Body of pancreas (tissue), 4 donors: ENCODE measurements around the gene DUSP16. TPM values are rescaled to one million over a fixed set of nuclear protein-coding genes. Genes with fewer than 3 reads are reported as not detected.

ENCODE experiments used
- ATAC-seq: fragments of 150-250 bp; one replicate; pipeline ENCODE4 v1.9.1; 2016
- DNase-seq, 4 donors: peaks; one replicate each; pipeline ENCODE4 v3.0.0-alpha.2; 2019
- H3K27ac ChIP-seq, 4 donors: fragments of 200-600 bp; sonication (generic); 1 replicate in 3 of 4; 2 replicates in 1 of 4; pipeline versions ENCODE4 v1.5.1 to v1.6.1; 2016 to 2019; ENCODE audit warnings: mild to moderate bottlenecking in 1 of 4, mixed read lengths in 1 of 4, moderate library complexity in 1 of 4
- H3K27me3 ChIP-seq, 2 donors: fragments of 200-600 bp; sonication (generic); one replicate each; pipeline ENCODE4 v1.6.0; 2016; ENCODE audit warnings: mild to moderate bottlenecking in 1 of 2
- H3K36me3 ChIP-seq, 2 donors: fragments of 200-600 bp; sonication (generic); replicated peaks in 1 of 2; 2 replicates each; pipeline ENCODE4 v1.5.1; 2016; ENCODE audit warnings: low read depth in 2 of 2; ENCODE audit not compliant: insufficient read depth in 1 of 2
- H3K4me1 ChIP-seq: fragments of 200-600 bp; sonication (generic); one replicate; pipeline ENCODE4 v1.6.0; 2016
- H3K4me3 ChIP-seq, 2 donors: fragments of 200-600 bp; sonication (generic); 1 replicate in 1 of 2; 2 replicates in 1 of 2; pipeline ENCODE4 v1.5.1; 2016 to 2019
- H3K9me3 ChIP-seq, 3 donors: fragments of 200-600 bp; sonication (generic); 1 replicate in 2 of 3; 2 replicates in 1 of 3; pipeline ENCODE4 v1.5.1; 2016
- POLR2A ChIP-seq, 3 donors: fragments of 450-650 bp; IDR thresholded peaks; one replicate each; pipeline ENCODE4 v1.6.1; 2016; ENCODE audit warnings: antibody characterized with exemption in 3 of 3, mild to moderate bottlenecking in 2 of 3
- WGBS, 2 donors: methylation state at CpG; one replicate each; pipeline ENCODE4 v1.1.5; 2017; 5-methylcytosine and 5-hydroxymethylcytosine counted together
- intact Hi-C: fragments of 100-400 bp; cut with DNase I; formaldehyde crosslinking; loops from one replicate; pipeline ENCODE4 v1.15.1; 2023
- total RNA-seq, 2 donors: library from RNA; depleted of rRNA; stranded (reverse); fragments of >200 nt; gene quantifications; one replicate each; pipeline ENCODE4 v1.1.0, GENCODE V29; 2016
- TF ChIP-seq, protein P1 (sequence below), 7 experiments: fragments of 450-650 bp in 4 of 7; fragments of 200-600 bp in 3 of 7; sonication (generic) in 3 of 7; IDR thresholded peaks; one replicate each; pipeline ENCODE4 v1.5.1; 2016 to 2019; ENCODE audit warnings: antibody characterized with exemption in 7 of 7

The DUSP16 gene
- total RNA-seq, 2 donors from 2014 or later = 30.3 to 32.9 TPM

DNA sequence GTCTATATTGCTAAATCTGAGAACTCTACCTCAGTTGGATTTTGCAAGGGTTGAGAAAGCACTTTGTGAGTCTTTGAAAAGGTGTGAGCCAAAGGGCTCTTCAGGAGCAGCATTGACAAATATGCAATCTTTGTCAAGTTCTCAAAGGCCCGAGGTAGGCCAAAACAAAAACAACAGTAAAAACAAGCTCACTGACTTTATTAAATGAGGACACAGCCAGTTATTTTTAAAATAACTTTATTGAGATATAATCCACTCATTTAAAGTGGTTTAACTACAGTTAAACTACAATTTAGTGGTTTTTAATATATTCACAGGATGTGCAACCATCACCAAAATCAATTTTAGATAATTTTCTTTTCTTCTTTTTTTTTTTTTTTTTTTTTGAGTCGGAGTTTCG, 47.0 kb upstream of the DUSP16 start:
- Histone ChIP-seq H3K4me3 (no peak overlapping the region), H3K4me1 (peaks cover 18% of the 10 kb centered on the region), H3K27me3 (no peaks in the 10 kb centered on the region), H3K9me3 (no peaks in the 10 kb centered on the region), H3K36me3 (no peaks in the 10 kb centered on the region), H3K27ac (no peak overlapping the region)
- 86% methylated on average over 3 of the region's 3 CpGs for WGBS, 2 donors
- TF ChIP-seq POLR2A (IDR thresholded peaks at IDR 0.05) = no peak
- TF ChIP-seq, protein P1, sequence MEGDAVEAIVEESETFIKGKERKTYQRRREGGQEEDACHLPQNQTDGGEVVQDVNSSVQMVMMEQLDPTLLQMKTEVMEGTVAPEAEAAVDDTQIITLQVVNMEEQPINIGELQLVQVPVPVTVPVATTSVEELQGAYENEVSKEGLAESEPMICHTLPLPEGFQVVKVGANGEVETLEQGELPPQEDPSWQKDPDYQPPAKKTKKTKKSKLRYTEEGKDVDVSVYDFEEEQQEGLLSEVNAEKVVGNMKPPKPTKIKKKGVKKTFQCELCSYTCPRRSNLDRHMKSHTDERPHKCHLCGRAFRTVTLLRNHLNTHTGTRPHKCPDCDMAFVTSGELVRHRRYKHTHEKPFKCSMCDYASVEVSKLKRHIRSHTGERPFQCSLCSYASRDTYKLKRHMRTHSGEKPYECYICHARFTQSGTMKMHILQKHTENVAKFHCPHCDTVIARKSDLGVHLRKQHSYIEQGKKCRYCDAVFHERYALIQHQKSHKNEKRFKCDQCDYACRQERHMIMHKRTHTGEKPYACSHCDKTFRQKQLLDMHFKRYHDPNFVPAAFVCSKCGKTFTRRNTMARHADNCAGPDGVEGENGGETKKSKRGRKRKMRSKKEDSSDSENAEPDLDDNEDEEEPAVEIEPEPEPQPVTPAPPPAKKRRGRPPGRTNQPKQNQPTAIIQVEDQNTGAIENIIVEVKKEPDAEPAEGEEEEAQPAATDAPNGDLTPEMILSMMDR (IDR thresholded peaks at IDR 0.05) = no peak
- no peak for ATAC-seq
- intact Hi-C loops = no loop called here
- no peak for DNase-seq

DNA sequence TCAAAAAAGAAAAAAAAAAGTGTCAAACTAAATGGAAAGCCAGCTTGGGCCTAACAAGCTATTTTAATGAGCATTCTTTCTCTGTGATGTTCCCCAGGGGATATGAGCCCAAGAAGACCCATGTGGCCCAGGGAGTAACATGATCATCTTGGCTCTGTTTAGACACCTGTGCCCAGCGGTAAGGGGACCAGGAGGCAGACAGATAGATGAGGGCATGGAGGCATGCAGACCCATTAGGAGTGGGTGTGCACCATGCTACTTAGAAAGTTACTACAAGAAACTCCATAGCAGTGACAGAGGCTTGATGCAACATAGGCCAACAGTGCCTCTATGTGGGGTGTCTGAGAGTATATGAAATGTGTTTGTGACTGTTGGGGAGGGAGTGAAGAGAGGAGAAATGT, 45.9 kb upstream of the DUSP16 start:
- H3K27ac ChIP-seq = no peak overlapping the region
- no peaks in the 10 kb centered on the region for H3K27me3 ChIP-seq
- no peaks in the 10 kb centered on the region for H3K36me3 ChIP-seq
- no peaks in the 10 kb centered on the region for H3K9me3 ChIP-seq
- H3K4me3 ChIP-seq = no peak overlapping the region
- TF ChIP-seq, protein P1 (IDR thresholded peaks at IDR 0.05) = peak in 1 of 7 experiments; percentile 4
- no peak for TF ChIP-seq POLR2A (IDR thresholded peaks at IDR 0.05)
- intact Hi-C loops = no loop called here
- 96 to 100% methylated on average over 1 of the region's 1 CpG for WGBS, 2 donors
- no peak for DNase-seq
- ATAC-seq = no peak
- H3K4me1 ChIP-seq = peaks cover 17% of the 10 kb centered on the region

DNA sequence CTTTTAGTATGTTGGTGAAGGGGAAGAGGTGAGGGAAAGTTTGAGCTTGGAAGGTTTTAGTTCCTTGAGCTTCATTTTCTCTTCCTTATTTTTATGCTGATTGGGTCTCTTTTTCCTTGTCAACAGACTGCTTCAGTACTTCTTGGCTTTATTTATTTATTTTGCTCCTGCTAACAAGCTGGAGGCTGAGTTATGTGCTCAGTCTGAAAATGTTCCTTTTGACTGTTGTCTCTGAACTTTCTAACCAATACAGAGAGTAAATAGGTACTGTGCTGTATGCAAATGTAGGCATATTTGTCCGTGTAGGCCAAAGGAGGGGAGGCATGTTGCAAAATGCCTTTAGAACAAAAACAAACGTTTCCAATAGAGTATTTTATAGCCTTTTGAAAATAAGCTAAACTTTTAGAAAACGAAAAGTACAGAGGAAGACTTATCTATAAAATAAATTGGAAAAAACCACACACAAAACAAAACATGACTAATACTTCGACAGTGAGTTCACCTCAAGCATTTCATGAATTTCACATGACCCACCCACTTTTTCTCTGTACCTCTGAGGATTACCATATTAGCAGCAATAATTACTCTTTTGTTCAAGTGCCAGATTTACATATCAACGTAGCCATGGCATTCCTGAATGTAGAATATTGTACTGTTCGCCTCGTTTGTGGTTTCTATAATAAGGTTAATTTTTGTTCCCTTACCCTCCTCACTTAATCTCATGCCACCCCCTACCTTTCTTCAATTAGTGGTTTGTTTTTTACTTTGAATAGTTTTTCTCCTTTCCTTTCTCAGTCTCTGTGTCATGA, 44.3 kb upstream of the DUSP16 start:
- peak overlapping the region in 1 of 4 donors; percentile 29 for H3K27ac ChIP-seq
- no peaks in the 10 kb centered on the region for H3K9me3 ChIP-seq
- no peak overlapping the region for H3K4me3 ChIP-seq
- H3K27me3 ChIP-seq = no peaks in the 10 kb centered on the region
- 37 to 39% methylated on average over 7 of the region's 7 CpGs for WGBS, 2 donors
- intact Hi-C loops = no loop called here
- ATAC-seq (no peak), DNase-seq (no peak)
- peaks cover 6% of the 10 kb centered on the region for H3K4me1 ChIP-seq
- no peak for TF ChIP-seq POLR2A (IDR thresholded peaks at IDR 0.05)
- TF ChIP-seq, protein P1 (IDR thresholded peaks at IDR 0.05) = no peak
- no peaks in the 10 kb centered on the region for H3K36me3 ChIP-seq

DNA sequence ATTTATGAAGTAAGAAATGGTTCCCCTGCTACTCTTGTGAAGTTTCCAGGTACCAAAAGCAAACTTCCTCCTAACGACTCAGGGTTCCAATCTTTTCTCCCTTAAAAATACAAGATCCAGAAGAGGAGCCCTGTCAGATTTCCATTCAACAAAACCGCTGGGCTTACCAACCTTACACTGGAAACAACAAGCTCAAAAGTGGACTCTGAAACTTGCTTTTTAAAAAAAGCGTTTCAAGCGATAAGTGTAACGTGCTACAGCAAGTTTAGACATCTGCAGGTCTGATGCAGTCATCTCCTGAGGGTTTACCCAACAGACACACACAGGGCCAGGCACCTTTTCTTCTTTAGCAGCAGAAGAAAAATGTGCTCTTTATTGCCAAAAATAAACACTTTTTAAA, 42.1 kb upstream of the DUSP16 start:
- Histone ChIP-seq H3K4me1 (no peaks in the 10 kb centered on the region), H3K27ac (no peak overlapping the region), H3K36me3 (no peaks in the 10 kb centered on the region), H3K27me3 (no peaks in the 10 kb centered on the region), H3K9me3 (no peaks in the 10 kb centered on the region), H3K4me3 (no peak overlapping the region)
- intact Hi-C loops = no loop called here
- no peak for ATAC-seq
- no peak for DNase-seq
- TF ChIP-seq POLR2A (IDR thresholded peaks at IDR 0.05) = no peak
- TF ChIP-seq, protein P1 (IDR thresholded peaks at IDR 0.05) = no peak
- WGBS, 2 donors = 83 to 87% methylated on average over 5 of the region's 5 CpGs

DNA sequence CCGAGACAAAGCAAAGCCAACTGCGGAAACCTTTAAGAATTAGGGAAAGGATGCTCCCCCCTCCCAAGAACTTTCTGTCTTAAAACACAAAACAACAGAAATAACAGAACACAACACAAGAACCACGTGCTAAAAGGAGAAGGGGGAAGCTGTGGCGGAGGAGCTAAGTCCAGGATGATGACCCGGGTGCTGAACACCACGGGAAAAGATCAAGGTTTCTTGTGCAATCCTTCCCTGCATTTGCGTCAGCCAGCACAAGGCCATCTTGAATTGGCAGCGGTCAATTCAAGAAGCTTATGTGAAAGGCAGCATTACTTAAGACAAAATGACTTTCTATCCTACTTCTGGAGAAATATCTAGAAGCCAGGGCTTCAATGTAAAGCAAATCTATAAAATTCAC, 38.0 kb upstream of the DUSP16 start:
- no peaks in the 10 kb centered on the region for H3K27me3 ChIP-seq
- intact Hi-C loops = no loop called here
- H3K4me3 ChIP-seq = no peak overlapping the region
- H3K27ac ChIP-seq = no peak overlapping the region
- H3K36me3 ChIP-seq = no peaks in the 10 kb centered on the region
- TF ChIP-seq POLR2A (IDR thresholded peaks at IDR 0.05) = no peak
- TF ChIP-seq, protein P1 (IDR thresholded peaks at IDR 0.05) = no peak
- no peaks in the 10 kb centered on the region for H3K4me1 ChIP-seq
- 61 to 73% methylated on average over 8 of the region's 8 CpGs for WGBS, 2 donors
- no peaks in the 10 kb centered on the region for H3K9me3 ChIP-seq
- ATAC-seq = no peak
- DNase-seq = peak in 1 of 4 donors; percentile 65
